HG03432 (cell line): Measurements from ENCODE around the gene MFAP1.
"Not testable (repeated sequence)": the region's sequence is repeated elsewhere in the genome, so short reads cannot be mapped to it uniquely, and the experiment has no call there.

Experiments
- ATAC-seq: cut with Tn5 transposase; IDR thresholded peaks from one replicate; pipeline ENCODE4 v1.9.1; 2021; ENCODE audit warnings: mild to moderate bottlenecking, moderate library complexity; ENCODE audit not compliant: unreplicated experiment

The MFAP1 gene

DNA sequence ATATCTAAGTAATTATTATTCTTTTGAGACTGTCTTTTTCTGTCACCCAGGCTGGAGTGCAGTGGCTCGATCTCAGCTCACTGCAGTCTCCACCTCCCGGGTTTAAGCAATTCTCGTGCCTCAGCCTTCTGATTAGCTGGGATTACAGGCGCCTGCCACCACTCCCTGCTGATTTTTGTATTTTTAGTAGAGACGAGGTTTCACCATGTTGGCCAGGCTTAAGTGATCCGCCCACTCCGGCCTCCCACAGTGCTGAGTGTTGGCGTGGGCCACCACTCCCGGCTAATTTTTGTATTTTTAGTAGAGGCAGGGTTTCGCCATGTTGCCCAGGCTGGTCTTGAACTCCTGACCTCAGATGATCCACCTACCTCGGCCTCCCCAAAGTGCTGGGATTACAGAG, 815 bp upstream of the MFAP1 start:
- not testable (repeated sequence) for ATAC-seq

DNA sequence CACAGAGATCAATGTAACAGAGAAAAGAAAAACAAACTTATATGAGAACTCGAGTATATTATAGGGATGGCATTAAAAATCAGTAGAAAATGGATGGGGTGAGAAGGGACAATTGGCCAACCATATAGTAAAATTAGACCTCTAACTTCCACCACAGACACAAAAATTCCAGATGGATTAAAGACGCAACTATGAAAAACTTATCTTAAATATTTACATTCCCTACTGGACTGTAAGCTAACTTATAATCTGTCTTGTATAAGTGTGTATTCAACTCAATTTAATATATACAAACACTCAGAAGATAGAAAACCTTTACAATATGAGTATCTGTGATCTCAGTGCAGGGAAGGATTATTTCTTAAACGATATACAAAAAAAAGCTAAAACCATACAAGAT, 3.0 kb downstream of the MFAP1 start:
- ATAC-seq: no peak

DNA sequence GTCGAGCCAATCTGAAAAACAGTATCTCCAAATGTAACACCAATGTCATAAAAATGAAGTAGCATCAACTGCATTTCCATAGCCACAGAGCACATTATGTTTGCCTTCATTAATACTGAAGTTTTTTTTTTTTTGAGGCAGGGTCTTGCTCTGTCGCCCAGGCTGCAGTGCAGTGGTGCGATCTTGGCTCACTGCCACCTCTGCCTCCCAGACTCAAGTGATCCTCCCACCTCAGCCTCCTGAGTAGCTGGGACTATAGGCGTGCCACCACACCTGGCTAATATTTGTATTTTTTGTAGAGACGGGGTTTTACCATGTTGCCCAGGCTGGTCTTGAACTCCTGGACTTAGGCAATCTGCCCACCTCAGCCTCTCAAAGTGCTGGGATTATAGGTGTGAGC, 9.4 kb downstream of the MFAP1 start:
- not testable (repeated sequence) for ATAC-seq

DNA sequence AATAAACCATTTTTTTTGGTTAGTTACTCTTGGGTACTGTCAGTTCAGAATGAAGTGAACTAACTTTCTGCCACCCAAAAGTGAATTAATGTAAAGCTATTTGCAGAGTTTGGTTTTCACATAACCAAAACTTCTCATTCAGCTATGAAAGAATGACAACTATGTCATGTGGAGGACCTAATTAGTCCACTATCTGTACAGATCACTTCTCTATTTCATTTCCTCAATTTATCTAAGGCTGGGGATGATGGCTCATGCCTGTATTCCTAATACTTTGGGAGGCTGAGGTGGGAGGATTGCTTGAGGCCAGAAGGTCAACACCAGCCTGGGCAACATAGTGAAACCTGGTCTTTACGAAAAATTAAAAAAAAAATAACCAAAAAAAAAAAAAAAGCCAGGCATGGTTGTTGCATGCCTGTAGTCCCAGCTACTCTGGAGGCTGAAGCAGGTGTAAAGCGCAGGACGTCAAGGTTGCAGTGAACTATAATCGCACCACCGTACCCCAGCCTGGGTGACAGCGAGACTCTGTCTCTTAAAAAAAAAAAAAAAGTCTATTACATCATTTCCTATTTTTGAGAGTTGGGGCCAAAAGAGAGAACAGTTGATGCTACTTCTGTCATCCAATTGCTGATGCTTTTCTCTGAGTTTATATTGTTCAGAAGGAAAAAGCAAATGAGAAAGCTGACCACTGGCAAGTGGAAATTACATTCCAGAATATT, 15.4 kb downstream of the MFAP1 start:
- ATAC-seq: no peak

DNA sequence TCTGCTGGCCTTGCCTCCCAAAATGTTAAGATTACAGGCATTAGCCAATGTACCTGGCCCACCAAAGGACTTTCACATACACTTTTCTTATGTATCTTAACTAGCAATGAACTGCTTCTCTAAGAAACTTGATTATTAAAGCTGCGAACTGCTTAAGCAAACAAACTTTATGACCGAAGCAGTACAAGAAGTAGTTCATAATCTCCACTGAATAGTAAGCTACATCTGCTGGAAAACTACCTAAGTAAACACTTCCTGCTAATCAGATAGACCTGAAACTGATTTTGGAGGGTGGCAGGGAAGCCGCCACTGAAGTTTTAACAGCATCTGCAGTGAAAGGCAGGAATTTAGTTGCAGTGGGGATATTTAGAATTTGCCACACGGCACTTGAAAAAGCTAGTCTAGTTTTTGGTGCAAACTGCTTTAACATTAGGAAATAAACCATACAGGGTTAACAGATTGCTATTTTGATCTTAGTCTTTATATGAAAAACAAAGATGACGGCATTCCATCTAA, 16.0 kb downstream of the MFAP1 start:
- ATAC-seq: no peak

DNA sequence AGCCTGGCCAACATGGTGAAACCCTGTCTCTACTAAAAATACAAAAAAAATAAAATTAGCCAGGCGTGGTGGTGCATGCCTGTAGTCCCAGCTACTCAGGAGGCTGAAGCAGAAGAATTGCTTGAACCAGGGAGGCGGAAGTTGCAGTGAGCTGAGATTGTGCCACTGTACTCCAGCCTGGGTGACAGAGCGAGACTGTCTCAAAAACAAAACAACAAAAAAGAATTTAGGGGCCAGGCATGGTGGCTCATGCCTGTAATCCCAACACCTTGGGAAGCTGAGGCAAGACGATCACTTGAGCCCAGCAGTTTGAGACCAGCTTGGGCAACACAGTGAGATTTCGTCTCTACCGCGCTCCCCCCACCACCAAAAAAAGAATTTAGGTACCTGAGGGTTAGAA, 21.8 kb downstream of the MFAP1 start:
- ATAC-seq: not testable (repeated sequence)

DNA sequence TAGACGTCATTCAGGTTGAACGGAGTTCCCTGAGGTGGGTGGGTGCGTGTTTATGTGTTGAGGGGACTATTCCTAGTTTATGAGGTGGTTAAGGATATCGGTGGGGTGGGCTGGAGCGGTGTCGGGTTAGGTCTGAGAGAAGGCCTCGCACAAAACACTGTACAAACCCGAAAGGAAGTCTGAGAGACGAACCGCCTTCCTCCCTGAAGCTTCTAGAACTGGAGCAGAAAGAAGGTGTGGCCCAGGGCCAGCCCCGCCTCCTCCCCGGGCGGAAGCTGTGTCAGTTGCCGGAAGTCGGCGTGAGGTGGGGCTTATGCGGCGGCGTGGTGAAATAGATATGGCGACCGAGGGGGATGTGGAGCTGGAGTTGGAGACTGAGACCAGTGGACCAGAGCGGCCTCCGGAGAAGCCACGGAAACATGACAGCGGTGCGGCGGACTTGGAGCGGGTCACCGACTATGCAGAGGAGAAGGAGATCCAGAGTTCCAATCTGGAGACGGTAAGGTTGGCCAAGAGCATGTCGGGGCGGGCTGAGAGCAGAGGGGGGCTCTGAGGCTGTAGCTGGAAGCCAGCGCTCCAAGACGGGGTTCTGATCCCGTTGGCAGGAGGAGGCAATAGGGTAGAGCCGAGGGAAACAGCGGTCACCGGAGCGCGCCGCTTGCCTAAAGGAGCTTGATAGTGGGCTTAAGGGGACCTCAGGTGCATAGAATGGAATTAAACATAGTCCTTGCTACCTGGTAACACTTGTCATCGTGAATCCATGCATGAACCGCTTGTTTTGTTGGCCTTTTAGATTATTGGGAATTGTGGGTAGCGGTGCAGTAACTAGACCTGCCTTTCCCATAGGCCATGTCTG, 24.0 kb downstream of the MFAP1 start, which contains the start of gene HYPK:
Gene HYPK, plus strand, starts transcription at position 314 of the 856 bp plus-strand sequence. Its CDS starts 24 bp downstream, at position 338.
- peak; percentile 85 for ATAC-seq

DNA sequence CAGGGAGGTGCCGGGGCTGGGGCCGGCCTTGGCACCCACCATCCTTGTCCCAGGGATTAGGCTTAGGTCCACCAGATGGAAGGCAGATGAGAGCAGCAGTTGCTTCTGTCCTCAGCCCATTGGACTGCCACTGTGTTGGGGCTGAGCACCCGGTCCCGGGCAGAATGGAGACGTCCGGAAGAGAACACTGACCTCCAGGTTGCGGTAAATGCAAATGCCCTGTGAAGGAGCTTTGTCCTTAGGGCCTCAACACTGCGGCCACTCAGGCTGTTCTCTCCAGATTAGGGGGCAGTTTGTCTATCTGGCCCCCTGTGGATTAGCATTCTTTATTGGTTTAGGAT, 24.6 kb downstream of the MFAP1 start, which contains the start of gene SERINC4:
Gene SERINC4, minus strand, starts transcription at position 276 of the 341 bp plus-strand sequence. Its CDS starts 234 bp downstream, at position 42.
- ATAC-seq: no peak

DNA sequence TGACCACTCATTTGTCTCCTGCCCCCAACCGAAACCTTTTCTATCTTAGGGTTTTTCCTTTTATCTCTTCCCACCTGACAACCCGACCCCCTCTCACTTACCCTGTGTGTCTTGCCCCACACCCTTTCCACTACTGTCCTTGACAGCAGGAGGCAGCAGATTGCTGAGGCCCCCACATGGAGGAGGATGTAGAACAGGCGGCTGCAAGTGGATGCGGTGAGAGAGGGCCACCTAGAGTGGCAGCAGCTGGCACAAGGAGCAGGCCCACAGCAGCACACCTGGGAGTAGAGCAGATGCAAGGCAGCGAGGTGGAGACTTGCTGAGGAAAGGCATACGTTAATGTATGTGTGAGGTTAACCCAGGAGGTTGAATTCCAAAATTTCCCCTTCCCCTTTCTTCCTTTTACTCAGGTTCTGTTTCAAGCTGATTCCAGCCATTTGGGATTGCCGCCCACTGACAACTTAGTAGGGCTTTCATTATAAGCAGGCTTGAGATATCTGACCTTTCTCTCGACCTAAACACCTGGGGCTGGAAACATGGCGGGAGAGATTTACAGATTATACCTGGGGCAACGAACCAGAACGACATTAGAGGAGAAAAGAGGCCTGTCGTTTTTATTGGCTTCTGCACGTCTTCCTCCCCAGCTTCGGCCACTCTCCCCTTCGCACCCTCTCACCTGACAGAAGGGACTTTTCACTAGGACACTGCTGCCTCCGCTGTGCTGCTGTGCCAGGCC, 25.1 kb downstream of the MFAP1 start:
- no peak for ATAC-seq

DNA sequence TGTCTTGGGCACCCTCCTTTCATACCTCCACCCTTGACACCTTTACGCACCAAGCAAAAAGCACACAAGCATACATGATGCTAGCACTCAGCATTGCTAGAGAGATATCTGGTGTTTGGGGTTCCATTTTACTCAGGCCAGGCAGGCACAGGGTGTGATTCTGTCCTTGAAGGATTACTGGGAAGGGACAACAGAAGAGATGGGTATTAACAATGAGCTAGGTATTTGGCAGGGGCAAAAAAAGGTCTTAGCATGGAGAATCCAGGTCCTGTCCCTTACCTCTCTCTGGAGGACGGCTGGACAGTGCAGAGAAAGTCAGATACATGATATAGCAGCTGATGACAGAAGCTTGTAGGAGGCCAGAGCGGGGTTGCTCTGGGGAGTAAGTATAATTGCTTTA, 27.9 kb downstream of the MFAP1 start:
- no peak for ATAC-seq

DNA sequence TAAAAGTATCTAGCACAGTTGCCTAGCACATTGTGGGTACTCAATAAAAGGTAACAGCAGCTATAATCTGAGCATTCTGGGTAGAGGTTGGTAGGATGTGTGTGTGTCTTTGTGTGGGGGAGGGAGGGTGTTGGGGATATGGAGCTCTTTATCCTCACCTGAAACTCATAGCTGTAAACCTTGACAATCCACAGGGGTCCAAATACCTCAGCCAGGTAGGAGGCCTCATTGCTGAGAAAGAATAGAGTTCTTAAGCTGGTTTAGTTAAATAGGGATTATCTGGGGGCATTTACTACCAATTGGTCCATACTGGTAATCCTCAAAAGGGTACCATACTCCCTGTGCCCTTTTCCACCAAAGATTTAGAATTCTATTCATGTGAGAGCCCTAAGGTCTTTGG, 28.5 kb downstream of the MFAP1 start:
- no peak for ATAC-seq

DNA sequence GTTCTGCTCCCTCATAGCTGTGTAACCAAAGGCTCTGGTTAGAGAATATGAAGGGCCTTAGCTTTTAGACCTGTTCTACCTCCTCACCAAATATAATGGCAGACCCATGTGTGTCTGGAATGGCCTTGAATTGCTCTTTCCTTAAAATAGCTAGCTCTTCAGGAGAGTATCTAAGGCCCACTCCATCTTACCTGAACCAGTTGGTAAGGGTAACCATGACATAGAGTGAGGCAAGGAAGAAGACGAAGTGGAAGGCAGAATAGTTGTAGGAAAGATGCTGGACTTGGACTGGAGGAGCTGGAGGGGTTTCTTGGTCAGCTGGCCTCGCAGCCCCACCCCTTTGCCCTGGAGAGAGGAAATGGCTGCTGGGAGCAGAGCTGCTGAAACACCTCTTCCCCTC, 29.3 kb downstream of the MFAP1 start:
- ATAC-seq: no peak

DNA sequence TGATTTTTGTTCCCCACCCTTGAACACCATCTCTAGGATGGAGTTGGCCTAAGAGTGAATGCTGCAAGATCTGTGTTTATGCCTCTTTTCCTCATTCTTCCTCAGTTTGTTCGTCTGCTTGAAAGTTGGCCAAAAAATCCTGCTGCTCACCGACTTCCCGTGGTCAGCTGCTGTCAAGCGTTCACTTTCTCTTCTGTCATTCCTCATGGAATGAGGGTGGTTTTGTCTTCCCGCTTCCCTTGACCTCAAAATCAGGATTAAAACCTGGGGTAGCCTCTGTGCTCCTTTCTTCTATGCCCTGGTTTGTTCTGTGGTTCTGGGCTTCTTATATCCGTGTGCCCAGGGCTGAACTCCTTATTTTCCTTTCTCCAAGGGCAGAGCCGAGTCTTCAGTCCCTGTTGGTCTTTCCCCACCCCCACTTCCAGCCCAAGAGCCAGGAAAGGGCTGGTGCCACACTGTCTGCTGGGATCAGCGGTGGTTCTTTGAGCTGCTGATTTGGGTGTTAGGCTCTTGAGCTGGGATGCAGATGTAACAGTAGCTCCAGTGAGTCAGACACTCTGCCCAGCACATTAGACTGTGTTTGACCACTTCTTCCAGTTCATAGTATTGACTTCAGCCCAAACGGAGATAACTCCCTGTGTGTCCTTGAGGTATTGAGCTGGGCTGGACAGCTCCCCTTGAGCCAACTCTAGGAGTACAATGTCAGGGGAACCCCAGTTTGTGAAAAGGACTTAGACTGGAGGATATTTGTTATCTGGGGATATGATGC, 30.0 kb downstream of the MFAP1 start:
- ATAC-seq: no peak

DNA sequence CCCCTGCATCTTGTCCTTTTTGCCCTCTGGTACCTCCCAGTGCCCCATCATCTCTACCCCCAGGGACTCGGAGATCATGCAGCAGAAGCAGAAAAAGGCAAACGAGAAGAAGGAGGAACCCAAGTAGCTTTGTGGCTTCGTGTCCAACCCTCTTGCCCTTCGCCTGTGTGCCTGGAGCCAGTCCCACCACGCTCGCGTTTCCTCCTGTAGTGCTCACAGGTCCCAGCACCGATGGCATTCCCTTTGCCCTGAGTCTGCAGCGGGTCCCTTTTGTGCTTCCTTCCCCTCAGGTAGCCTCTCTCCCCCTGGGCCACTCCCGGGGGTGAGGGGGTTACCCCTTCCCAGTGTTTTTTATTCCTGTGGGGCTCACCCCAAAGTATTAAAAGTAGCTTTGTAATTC, 30.8 kb downstream of the MFAP1 start:
- no peak for ATAC-seq

DNA sequence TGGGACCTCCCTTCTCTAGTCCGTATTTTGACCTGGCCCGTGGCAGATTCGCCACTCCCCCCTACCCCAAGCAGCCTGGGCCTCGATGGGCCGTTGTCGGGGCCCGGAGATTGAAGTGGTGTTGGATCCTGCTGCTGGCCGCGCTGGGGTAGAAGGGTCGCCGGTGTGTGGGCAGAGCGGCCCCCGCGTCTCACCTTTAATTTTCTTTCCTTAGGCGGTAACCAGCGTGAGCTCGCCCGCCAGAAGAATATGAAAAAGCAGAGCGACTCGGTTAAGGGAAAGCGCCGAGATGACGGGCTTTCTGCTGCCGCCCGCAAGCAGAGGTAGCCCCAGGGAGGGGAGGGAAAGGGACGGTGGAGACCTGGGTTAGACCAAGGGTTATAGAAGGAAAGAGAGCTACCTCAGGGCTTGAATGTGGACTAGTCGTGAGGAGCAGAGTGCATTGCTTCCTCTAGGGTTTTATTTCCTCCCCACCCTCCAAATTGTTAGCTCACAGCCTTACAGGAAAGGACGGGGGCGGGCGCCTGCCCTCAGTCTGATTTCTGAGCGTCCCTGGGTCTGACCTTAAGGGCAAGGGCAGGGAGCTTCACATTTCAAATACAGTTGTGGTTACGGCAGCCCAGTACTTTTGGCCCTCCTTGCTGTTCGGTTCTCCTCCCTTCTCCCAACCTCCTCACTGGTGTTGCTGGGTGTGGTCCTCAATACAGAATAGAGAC, 31.6 kb downstream of the MFAP1 start:
- ATAC-seq: no peak

DNA sequence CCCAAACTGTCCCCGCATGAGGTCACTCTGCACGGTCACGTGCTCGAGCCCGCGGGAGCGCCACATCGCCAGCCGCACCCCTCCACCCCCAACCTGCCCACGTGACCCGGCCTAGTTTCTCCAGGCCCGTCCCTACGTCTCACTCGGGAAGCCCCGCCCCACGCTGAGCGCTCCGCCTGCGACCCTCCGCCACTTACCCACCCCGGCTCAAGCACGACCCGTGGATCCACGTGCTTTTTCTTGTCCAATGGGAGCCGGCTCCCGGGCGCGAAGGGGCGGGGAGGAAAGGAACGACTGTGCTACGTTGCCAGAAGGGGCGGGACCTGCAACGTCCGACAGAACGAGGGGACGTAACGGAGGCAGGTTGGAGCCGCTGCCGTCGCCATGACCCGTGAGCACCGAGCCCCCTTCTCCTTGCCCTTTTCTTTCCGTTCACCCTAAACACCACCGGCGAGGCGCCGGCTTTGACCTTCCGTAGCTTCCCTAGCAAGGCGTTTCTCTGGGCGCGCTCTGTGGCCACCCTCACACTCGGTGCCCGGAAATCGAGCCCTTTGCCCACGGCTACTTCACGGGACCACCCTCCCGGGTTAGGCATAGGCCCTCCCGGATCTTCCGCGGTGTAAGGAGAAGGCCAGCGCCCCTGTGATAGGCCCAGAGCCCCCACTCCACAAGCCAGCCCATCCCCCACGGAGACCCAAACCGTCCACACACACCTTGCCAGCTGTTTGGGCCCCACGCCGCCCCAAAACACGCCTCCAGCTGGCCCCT, 32.3 kb downstream of the MFAP1 start, which contains the start of gene SERF2:
Gene SERF2, plus strand, starts transcription at position 328 of the 768 bp plus-strand sequence. Its CDS starts 57 bp downstream, at position 385.
- ATAC-seq: peak; percentile 86

DNA sequence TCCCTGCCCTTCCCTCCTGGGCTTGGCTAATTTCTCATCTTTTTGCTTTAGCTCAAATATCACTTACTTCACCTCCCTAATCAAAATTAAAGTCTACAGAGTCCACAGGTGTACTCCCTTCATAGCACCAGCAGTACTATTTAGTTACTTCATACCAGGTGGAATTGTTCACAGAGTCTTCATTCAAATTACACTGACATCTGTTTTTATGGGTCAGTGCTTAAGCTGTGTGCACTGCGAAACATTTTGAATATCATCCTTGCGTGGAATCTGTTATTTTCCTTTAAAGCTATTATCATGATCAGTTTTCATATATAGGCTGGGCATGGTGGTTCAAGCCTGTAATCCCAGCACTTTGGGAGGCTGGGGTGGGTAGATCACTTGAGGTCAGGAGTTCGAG, 35.1 kb downstream of the MFAP1 start:
- no peak for ATAC-seq

DNA sequence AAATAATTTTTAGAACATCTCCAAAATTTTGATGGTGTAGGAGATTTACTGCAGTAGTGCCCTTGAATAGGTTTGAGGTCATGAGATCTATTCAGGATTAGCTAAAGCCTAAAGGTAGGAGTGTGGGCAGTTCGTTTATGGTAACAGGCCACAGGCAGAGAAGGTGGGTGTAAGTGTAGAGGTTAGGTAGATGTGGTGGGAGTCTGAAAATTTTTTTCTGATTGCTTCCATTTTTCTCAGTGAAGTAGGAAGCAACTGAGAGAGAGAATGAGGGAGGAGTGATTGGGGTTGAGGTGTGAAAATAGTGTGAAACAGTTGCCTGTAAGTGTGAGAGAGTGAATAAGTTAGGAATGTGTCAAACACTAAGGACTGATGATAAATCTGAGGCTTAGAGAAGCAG, 45.5 kb downstream of the MFAP1 start:
- no peak for ATAC-seq
